ENCODE measurements around the gene DHFR2. TPM values are rescaled to one million over a fixed set of nuclear protein-coding genes. Genes with fewer than 3 reads are reported as not detected.
"Not testable (repeated sequence)": the region's sequence is repeated elsewhere in the genome, so short reads cannot be mapped to it uniquely, and the experiment has no call there.

DHFR2 gene
- 3.2 TPM for polyA plus RNA-seq (2013, experiment 1 of 2; ENCODE audit: insufficient read length)
- polyA plus RNA-seq (2013, experiment 2 of 2; ENCODE audit: insufficient read length), result 3.8 TPM

- peak; percentile 98 for DNase-seq
These were observed at the start of gene DHFR2, which contains the start of gene NSUN3 for GRCh38 chr3:94062513-94063404. Gene DHFR2 (minus strand): TSS chr3:94062916. CDS start chr3:94061511, 1,405 bp downstream. Gene NSUN3 (plus strand): TSS chr3:94063061. CDS start chr3:94063127, 66 bp downstream.

GRCh38 chr3:94110854-94111253 lies 48.1 kb upstream of the DHFR2 start:
- no peak for DNase-seq

- DNase-seq, result not testable (repeated sequence)
These were observed 47.5 kb upstream of the DHFR2 start for GRCh38 chr3:94110232-94110631.

- no peak for DNase-seq
These were observed 43.6 kb upstream of the DHFR2 start for GRCh38 chr3:94106268-94106667.

- no peak for DNase-seq
These were observed 39.1 kb upstream of the DHFR2 start for GRCh38 chr3:94101860-94102259.

GRCh38 chr3:94099311-94099710 lies 36.6 kb upstream of the DHFR2 start:
- DNase-seq, result no peak

GRCh38 chr3:94098452-94098851 lies 35.7 kb upstream of the DHFR2 start:
- DNase-seq, result no peak

GRCh38 chr3:94095111-94095510 lies 32.4 kb upstream of the DHFR2 start:
- DNase-seq, result no peak

GRCh38 chr3:94093151-94093550 lies 30.4 kb upstream of the DHFR2 start:
- DNase-seq, result no peak

- DNase-seq, result no peak
These were observed 29.4 kb upstream of the DHFR2 start for GRCh38 chr3:94092086-94092485.

- DNase-seq, result no peak
These were observed 26.4 kb upstream of the DHFR2 start for GRCh38 chr3:94089126-94089525.

- no peak for DNase-seq
These were observed 20.5 kb upstream of the DHFR2 start for GRCh38 chr3:94083261-94083660.

- DNase-seq, result no peak
These were observed 19.7 kb upstream of the DHFR2 start for GRCh38 chr3:94082391-94082937.

GRCh38 chr3:94081884-94082283 lies 19.2 kb upstream of the DHFR2 start:
- DNase-seq, result no peak

GRCh38 chr3:94080552-94080951 lies 17.8 kb upstream of the DHFR2 start:
- DNase-seq, result not testable (repeated sequence)

GRCh38 chr3:94076055-94076454 lies 13.3 kb upstream of the DHFR2 start:
- DNase-seq, result peak; percentile 29

GRCh38 chr3:94071713-94072284 lies 9.1 kb upstream of the DHFR2 start:
- DNase-seq, result no peak

- no peak for DNase-seq
These were observed 7.7 kb upstream of the DHFR2 start for GRCh38 chr3:94070341-94070911.

- DNase-seq, result peak; percentile 29
These were observed 6.6 kb upstream of the DHFR2 start for GRCh38 chr3:94069194-94069813.

GRCh38 chr3:94066506-94067500 lies 4.1 kb upstream of the DHFR2 start:
- no peak for DNase-seq

GRCh38 chr3:94065819-94066480 lies 3.2 kb upstream of the DHFR2 start:
- DNase-seq, result no peak
